ENCODE results near the gene BRIP1.

Gene BRIP1

GRCh38 chr17:61738249-61738648, 125.1 kb downstream of the BRIP1 start:
- no peak overlapping the region for H3K4me3 ChIP-seq (ENCODE audit: control insufficient read depth, low read depth, low read length)
- DNase-seq (ENCODE audit: low read depth): no peak
- no peak for TF ChIP-seq CTCF (conservative IDR thresholded peaks at IDR 0.05; ENCODE audit: control insufficient read depth, insufficient read depth, low read depth, low read length)

- no peak overlapping the region for H3K4me3 ChIP-seq (ENCODE audit: control insufficient read depth, low read depth, low read length)
- TF ChIP-seq CTCF (conservative IDR thresholded peaks at IDR 0.05; ENCODE audit: control insufficient read depth, insufficient read depth, low read depth, low read length): no peak
- DNase-seq (ENCODE audit: low read depth): no peak
Measured at GRCh38 chr17:61737820-61738219, 125.5 kb downstream of the BRIP1 start.

DNA sequence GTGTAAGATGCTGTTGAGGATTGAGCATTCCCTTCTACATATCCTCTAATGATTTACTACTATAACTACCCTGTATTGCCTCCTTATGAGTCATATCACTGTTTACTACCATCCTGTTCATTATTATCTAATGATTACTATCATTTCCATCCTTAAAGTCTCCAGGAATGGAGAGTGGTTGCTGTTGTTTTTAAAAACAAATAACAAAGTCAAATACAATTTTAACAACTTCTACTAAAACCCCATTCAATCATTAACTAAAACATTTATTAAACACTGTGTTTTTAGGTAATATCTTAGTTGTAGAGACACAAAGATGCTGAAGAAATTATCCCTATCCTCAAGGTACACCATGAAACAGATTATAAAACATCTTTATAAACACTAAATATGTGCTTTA, 126.9 kb downstream of the BRIP1 start:
- H3K4me3 ChIP-seq (ENCODE audit: control insufficient read depth, low read depth, low read length): no peak overlapping the region

GRCh38 chr17:61735807-61736206, 127.5 kb downstream of the BRIP1 start:
- no peak for TF ChIP-seq CTCF (conservative IDR thresholded peaks at IDR 0.05; ENCODE audit: control insufficient read depth, insufficient read depth, low read depth, low read length)
- DNase-seq (ENCODE audit: low read depth): no peak

More for the DNA sequence above, 126.9 kb downstream of the BRIP1 start:
- no peak for TF ChIP-seq CTCF (conservative IDR thresholded peaks at IDR 0.05; ENCODE audit: control insufficient read depth, insufficient read depth, low read depth, low read length)
- DNase-seq (ENCODE audit: low read depth): no peak

GRCh38 chr17:61734466-61734865, 128.9 kb downstream of the BRIP1 start:
- DNase-seq (ENCODE audit: low read depth): no peak
- no peak overlapping the region for H3K4me3 ChIP-seq (ENCODE audit: control insufficient read depth, low read depth, low read length)
- no peak for TF ChIP-seq CTCF (conservative IDR thresholded peaks at IDR 0.05; ENCODE audit: control insufficient read depth, insufficient read depth, low read depth, low read length)

More at GRCh38 chr17:61735807-61736206, 127.5 kb downstream of the BRIP1 start:
- no peak overlapping the region for H3K4me3 ChIP-seq (ENCODE audit: control insufficient read depth, low read depth, low read length)

- no peak for DNase-seq (ENCODE audit: low read depth)
- no peak for TF ChIP-seq CTCF (conservative IDR thresholded peaks at IDR 0.05; ENCODE audit: control insufficient read depth, insufficient read depth, low read depth, low read length)
- no peak overlapping the region for H3K4me3 ChIP-seq (ENCODE audit: control insufficient read depth, low read depth, low read length)
Measured at GRCh38 chr17:61734012-61734411, 129.3 kb downstream of the BRIP1 start.

DNA sequence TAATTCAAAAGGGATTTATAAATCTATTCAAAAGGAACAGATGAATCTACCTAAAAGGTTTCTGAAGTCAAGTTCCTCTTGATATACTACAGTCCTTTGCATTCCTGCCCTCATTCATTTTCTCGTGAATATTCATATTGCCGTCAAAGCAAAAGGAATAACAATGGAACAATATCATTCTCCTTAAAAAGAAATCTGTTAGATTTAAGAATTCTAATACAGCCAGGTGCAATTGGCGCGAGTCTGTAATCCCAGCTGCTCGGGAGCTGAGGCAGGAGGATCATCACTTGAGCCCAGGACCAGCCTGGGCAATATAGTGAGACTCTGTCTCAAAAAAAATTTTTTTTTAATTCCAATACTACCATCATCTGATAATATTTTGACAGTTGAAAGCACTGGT, 130.3 kb downstream of the BRIP1 start:
- no peak for TF ChIP-seq CTCF (conservative IDR thresholded peaks at IDR 0.05; ENCODE audit: control insufficient read depth, insufficient read depth, low read depth, low read length)
- H3K4me3 ChIP-seq (ENCODE audit: control insufficient read depth, low read depth, low read length): no peak overlapping the region
- no peak for DNase-seq (ENCODE audit: low read depth)

All from fibroblast of mammary gland (primary cell).